ENCODE results near the gene AMY1A. TPM values are rescaled to one million over a fixed set of nuclear protein-coding genes. Genes with fewer than 3 reads are reported as not detected.
"Not testable (repeated sequence)": the region's sequence is repeated elsewhere in the genome, so short reads cannot be mapped to it uniquely, and the experiment has no call there.

The AMY1A gene
- total RNA-seq, 5 donors from 2014 or later (not counting 1 experiment from before 2014, with no cell fraction given): not detected

DNA sequence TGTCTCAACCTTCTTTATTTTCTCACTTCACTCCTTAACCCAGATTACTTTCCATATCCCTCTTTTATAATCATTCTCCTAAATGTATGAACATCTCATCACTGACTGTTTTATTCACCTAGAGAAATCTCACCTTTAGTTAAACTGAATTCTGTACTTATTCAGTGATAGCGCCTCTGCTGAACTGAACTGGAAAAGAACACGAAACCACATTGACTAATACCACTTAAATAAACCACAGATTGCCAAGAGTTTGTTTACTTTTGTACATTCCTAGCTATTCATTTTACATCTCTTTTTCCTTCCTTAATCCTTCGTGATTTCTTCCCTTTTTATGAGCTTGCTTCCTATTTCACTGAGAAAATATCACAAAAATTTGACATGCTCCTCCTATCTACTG is 52.1 kb downstream of the AMY1A start:
- H3K4me3 ChIP-seq (ENCODE audit: control insufficient read depth in 1 of 2, extremely low read depth in 1 of 2, low read length in 1 of 2); POLR2A ChIA-PET; CTCF ChIA-PET; H3K36me3 ChIP-seq (ENCODE audit: control insufficient read depth in 2 of 2, extremely low read depth in 1 of 2, insufficient read depth in 1 of 2, low read length in 1 of 2); H3K27ac Mint-ChIP-seq; H3K9me3 ChIP-seq; H3K36me3 Mint-ChIP-seq; H3K27ac ChIP-seq (ENCODE audit: low read length); DNase-seq; H3K9me3 Mint-ChIP-seq; H3K4me3 Mint-ChIP-seq; H3K4me1 Mint-ChIP-seq; H3K27me3 ChIP-seq (replicated peaks in 1 of 2; ENCODE audit: control insufficient read depth in 2 of 2, extremely low read depth in 1 of 2, insufficient read depth in 2 of 2, low read length in 1 of 2); H3K27me3 Mint-ChIP-seq; ATAC-seq (replicated peaks in 1 of 4); H3K4me1 ChIP-seq (ENCODE audit: control insufficient read depth in 1 of 2, extremely low read depth in 1 of 2, insufficient read depth in 2 of 2, low read length in 2 of 2): not testable (repeated sequence)
- no CpG with 5 or more reads among the region's 3 CpGs for WGBS (ENCODE audit: insufficient coverage)

DNA sequence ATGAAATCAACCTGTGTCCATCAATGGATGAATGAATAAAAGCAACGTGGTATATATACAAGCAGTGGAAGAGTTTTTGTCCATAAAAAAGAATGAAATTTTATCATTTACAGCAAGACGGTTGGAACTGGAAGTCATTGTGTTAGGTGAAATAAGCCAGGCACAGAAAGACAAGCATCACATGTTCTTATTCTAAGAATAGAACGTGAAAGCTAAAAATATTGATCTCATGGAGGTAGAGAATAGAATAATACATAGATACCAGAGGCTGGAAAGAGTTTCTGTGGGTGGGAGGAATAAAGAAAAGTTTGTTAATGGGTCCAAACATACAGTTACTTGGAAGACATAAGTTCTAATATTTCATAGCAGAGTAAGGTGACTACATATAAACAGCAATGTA is 54.8 kb downstream of the AMY1A start:
- no CpG with 5 or more reads among the region's 3 CpGs for WGBS (ENCODE audit: insufficient coverage)
- POLR2A ChIA-PET; CTCF ChIA-PET; H3K27ac Mint-ChIP-seq; H3K4me3 ChIP-seq (ENCODE audit: control insufficient read depth in 1 of 2, extremely low read depth in 1 of 2, low read length in 1 of 2); H3K4me1 Mint-ChIP-seq; H3K27me3 ChIP-seq (replicated peaks in 1 of 2; ENCODE audit: control insufficient read depth in 2 of 2, extremely low read depth in 1 of 2, insufficient read depth in 2 of 2, low read length in 1 of 2); ATAC-seq (replicated peaks in 1 of 4); H3K27ac ChIP-seq (ENCODE audit: low read length); H3K36me3 ChIP-seq (ENCODE audit: control insufficient read depth in 2 of 2, extremely low read depth in 1 of 2, insufficient read depth in 1 of 2, low read length in 1 of 2); H3K4me3 Mint-ChIP-seq; H3K4me1 ChIP-seq (ENCODE audit: control insufficient read depth in 1 of 2, extremely low read depth in 1 of 2, insufficient read depth in 2 of 2, low read length in 2 of 2); H3K9me3 ChIP-seq; H3K27me3 Mint-ChIP-seq; H3K36me3 Mint-ChIP-seq; DNase-seq; H3K9me3 Mint-ChIP-seq: not testable (repeated sequence)

Other genes with a start within 250 kb of the AMY1A start
- 10 to 100 TPM; 49.9 to 63.4 (median 54.5) TPM for gene RNPC3, start 130.1 kb upstream of the AMY1A start, total RNA-seq
- 10 to 100 TPM; 35.4 to 44.4 (median 42.2) TPM for gene AMY2B, start 84.2 kb upstream of the AMY1A start, total RNA-seq
- gene AMY2A, start 38.3 kb upstream of the AMY1A start, total RNA-seq: 1 to 10 TPM in 1 of 5 donors, under 1 TPM in 2, not detected in 2; 0.82 to 1.6 (median 0.98) TPM
- gene AMY1B, start 40.5 kb downstream of the AMY1A start, total RNA-seq: not detected
- not detected for gene AMY1C, start 94.1 kb downstream of the AMY1A start, total RNA-seq